Chondrocyte (in vitro differentiated cells): ENCODE data around the gene BICC1. TPM values are rescaled to one million over a fixed set of nuclear protein-coding genes. Genes with fewer than 3 reads are reported as not detected.

Experiments
- DNase-seq: peaks from one replicate; pipeline ENCODE4 v3.0.0; 2021; ENCODE audit warnings: mixed read lengths, low spot score
- H3K27ac Mint-ChIP-seq: one replicate; pipeline ENCODE4 v1.8.0; 2021; ENCODE audit warnings: mild to moderate bottlenecking, moderate library complexity, mixed read lengths; ENCODE audit not compliant: unreplicated experiment
- H3K27me3 Mint-ChIP-seq: 2 replicates; pipeline ENCODE4 v1.8.0; 2021; ENCODE audit warnings: low read depth, mixed read lengths
- H3K36me3 Mint-ChIP-seq: 2 replicates; pipeline ENCODE4 v1.8.0; 2021; ENCODE audit warnings: low read depth, mixed read lengths
- H3K4me1 Mint-ChIP-seq: 2 replicates; pipeline ENCODE4 v1.8.0; 2021; ENCODE audit warnings: low read depth, mild to moderate bottlenecking, mixed read lengths
- H3K4me3 Mint-ChIP-seq: one replicate; pipeline ENCODE4 v1.8.0; 2021; ENCODE audit warnings: mild to moderate bottlenecking, moderate library complexity, mixed read lengths; ENCODE audit not compliant: unreplicated experiment
- H3K9me3 Mint-ChIP-seq: 2 replicates; pipeline ENCODE4 v1.8.0; 2021; ENCODE audit warnings: low read depth, mixed read lengths
- total RNA-seq: library from RNA; stranded (reverse); gene quantifications from 3 replicates; pipeline ENCODE4 v1.2.1, GENCODE V29; 2021
- TF ChIP-seq, protein P1 (sequence below): fragments of 200-600 bp; sonication (generic); IDR thresholded peaks from 2 replicates; pipeline ENCODE4 v1.5.0; 2021; ENCODE audit warnings: antibody characterized with exemption, mild to moderate bottlenecking, moderate library complexity

The BICC1 gene
- total RNA-seq, 1 donor from 2014 or later, result 32.4 TPM

DNA sequence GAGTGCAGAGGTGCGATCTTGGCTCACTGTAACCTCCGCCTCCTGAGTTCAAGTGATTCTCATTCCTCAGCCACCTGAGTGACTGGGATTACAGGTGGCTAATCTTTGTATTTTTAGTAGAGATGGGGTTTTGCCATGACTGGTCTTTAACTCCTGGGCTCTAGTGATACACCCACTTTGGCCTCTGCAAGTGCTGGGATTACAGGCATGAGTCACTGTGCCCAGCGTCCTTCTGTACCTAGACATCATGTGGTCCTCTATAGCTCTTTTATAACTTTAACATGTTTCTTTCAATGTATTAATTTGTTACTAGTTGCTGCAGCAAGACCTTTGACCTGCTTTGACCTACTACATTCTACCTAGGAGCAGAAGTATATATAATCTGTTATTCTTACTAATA, 38.7 kb upstream of the BICC1 start:
- Mint-ChIP-seq H3K36me3 (peaks cover 1% of the 10 kb centered on the region), H3K9me3 (no peaks in the 10 kb centered on the region), H3K4me1 (peaks cover 73% of the 10 kb centered on the region), H3K4me3 (no peak overlapping the region), H3K27ac (peak overlapping the region; percentile 25), H3K27me3 (no peaks in the 10 kb centered on the region)
- DNase-seq, result no peak
- TF ChIP-seq, protein P1, sequence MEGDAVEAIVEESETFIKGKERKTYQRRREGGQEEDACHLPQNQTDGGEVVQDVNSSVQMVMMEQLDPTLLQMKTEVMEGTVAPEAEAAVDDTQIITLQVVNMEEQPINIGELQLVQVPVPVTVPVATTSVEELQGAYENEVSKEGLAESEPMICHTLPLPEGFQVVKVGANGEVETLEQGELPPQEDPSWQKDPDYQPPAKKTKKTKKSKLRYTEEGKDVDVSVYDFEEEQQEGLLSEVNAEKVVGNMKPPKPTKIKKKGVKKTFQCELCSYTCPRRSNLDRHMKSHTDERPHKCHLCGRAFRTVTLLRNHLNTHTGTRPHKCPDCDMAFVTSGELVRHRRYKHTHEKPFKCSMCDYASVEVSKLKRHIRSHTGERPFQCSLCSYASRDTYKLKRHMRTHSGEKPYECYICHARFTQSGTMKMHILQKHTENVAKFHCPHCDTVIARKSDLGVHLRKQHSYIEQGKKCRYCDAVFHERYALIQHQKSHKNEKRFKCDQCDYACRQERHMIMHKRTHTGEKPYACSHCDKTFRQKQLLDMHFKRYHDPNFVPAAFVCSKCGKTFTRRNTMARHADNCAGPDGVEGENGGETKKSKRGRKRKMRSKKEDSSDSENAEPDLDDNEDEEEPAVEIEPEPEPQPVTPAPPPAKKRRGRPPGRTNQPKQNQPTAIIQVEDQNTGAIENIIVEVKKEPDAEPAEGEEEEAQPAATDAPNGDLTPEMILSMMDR, result no peak

DNA sequence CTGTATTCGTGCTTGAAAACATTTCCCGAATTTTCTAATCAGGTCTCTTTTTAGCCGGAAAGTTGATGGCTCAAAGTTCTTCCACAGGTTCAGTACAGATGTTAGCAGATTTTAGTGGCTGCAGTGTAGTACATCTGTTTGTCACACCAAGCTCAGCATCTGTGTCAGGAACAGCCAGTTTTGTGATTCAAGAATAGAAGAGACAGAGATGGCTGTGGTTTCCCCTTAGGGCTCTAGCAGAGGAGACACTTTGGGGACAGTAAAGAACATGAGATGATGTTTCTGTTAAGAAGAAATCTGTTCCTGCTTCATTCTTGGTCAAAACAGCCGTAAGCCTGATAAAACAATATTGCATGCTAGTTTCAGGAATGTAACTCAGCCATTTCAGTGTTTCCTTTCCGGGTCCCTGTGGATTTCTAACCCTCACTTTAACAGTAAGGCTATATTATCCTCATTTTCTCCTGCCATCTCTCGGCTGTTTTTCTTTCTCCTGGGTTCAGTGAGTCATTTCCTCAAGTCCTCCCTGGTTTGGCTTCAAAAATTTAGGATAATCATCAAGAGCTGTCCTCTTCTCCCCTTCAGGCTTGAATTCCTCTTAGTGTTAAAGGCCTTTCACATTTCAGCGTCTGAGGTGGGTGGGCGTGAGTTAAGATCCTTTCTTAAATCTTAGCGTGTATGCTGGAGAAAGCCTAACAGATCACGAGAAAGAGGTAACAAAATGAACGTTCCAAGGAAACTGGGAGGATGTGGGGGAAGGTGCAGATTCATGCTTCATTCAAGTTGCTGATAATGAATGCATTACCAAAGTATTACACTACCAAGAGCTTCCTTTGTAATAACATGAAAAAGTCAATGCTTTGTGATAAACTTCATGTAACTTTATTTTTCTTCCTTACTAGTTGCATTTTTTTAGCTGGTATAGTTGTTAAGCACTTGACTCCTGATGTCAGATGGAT, 37.1 kb upstream of the BICC1 start:
- DNase-seq, result no peak
- Mint-ChIP-seq H3K4me1 (peaks cover 57% of the 10 kb centered on the region), H3K4me3 (peak overlapping the region; percentile 54), H3K9me3 (no peaks in the 10 kb centered on the region), H3K27me3 (no peaks in the 10 kb centered on the region), H3K36me3 (no peaks in the 10 kb centered on the region), H3K27ac (peak overlapping the region; percentile 93)
- TF ChIP-seq, protein P1, result peak; percentile 29

DNA sequence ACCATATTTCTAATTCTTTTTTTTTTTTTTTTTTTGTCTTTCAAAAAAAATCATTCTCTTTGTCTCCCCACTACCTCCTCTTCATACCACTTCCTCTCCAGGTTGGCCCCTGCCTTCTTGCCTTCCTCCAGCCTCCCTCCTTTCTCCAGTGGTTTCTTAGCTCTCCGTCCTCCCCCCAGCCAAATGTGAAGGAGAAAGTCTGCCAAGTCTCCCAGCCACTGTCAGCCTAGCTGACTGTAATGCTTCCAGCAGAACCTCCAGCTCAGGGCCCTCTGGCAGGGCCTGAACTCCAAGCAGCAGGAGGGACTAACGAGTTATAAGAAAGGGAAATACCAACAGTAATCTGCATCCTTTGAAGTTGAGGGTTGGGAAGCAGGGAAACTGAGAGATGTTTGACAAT, 35.5 kb upstream of the BICC1 start:
- Mint-ChIP-seq H3K4me1 (peaks cover 50% of the 10 kb centered on the region), H3K36me3 (no peaks in the 10 kb centered on the region), H3K9me3 (no peaks in the 10 kb centered on the region), H3K4me3 (no peak overlapping the region), H3K27ac (peak overlapping the region; percentile 90), H3K27me3 (no peaks in the 10 kb centered on the region)
- no peak for DNase-seq
- TF ChIP-seq, protein P1, result no peak

DNA sequence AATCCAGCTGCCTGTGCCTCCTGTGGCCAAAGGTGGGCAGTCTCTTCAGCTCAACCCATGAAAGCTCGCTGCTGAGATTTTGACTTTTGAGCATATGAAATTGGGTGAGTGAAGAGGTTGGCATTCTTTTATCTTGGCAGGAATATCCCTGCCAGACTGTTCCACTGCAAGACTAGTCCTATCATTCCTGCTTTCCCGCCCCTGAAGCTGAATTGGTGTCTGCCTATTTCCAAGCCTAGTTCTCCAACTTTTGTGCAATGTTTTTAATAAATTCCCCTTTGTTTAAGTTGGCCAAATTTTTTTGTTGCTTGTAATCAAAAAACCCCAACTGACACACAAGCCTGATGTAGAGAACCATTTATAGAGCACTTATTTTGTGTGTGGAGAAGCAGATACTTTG, 34.8 kb upstream of the BICC1 start:
- TF ChIP-seq, protein P1, result peak; percentile 28
- Mint-ChIP-seq H3K27ac (peak overlapping the region; percentile 32), H3K36me3 (no peaks in the 10 kb centered on the region), H3K27me3 (no peaks in the 10 kb centered on the region), H3K4me3 (no peak overlapping the region), H3K4me1 (peaks cover 44% of the 10 kb centered on the region), H3K9me3 (no peaks in the 10 kb centered on the region)
- DNase-seq, result no peak

DNA sequence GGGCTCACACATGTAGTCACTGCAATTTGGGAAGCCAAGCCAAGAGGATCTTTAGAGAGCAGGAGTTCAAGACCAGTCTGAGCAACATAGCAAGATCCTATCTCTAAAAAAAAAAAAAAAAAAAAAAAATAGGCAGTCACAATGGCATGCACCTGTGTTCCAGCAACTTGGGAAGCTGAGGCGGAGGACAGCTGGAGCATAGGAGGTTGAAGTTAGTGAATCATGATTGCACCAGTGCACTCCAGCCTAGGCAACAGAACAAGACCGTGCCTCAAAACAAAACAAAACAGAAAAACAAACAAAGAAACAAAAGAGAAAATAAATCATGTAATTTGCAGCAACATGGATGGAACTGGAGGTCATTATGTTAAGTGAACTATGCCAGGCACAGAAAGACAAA, 33.6 kb upstream of the BICC1 start:
- Mint-ChIP-seq H3K27ac (no peak overlapping the region), H3K9me3 (no peaks in the 10 kb centered on the region), H3K27me3 (no peaks in the 10 kb centered on the region), H3K36me3 (no peaks in the 10 kb centered on the region), H3K4me1 (peaks cover 37% of the 10 kb centered on the region), H3K4me3 (no peak overlapping the region)
- TF ChIP-seq, protein P1, result no peak
- DNase-seq, result no peak
